Fibroblast of pulmonary artery (primary cell): ENCODE data around the gene PLK5.

Experiments
- DNase-seq: peaks from one replicate; pipeline ENCODE4 v3.0.0-alpha.2; 2010; ENCODE audit warnings: low read depth
- H3K4me3 ChIP-seq: replicated peaks from 2 replicates; pipeline ENCODE4 v1.5.1; 2011; ENCODE audit warnings: low read depth, mild to moderate bottlenecking, control low read depth, low read length, moderate library complexity
- TF ChIP-seq, protein P1 (sequence below): IDR thresholded peaks from 2 replicates; pipeline ENCODE4 v1.5.1; 2011; ENCODE audit warnings: mild to moderate bottlenecking, control low read depth, low read length, inconsistent platforms; ENCODE audit errors: missing control alignments

PLK5 gene

GRCh38 chr19:1481893-1482360 is 42.0 kb upstream of the PLK5 start:
- no peak overlapping the region for H3K4me3 ChIP-seq
- TF ChIP-seq, protein P1, sequence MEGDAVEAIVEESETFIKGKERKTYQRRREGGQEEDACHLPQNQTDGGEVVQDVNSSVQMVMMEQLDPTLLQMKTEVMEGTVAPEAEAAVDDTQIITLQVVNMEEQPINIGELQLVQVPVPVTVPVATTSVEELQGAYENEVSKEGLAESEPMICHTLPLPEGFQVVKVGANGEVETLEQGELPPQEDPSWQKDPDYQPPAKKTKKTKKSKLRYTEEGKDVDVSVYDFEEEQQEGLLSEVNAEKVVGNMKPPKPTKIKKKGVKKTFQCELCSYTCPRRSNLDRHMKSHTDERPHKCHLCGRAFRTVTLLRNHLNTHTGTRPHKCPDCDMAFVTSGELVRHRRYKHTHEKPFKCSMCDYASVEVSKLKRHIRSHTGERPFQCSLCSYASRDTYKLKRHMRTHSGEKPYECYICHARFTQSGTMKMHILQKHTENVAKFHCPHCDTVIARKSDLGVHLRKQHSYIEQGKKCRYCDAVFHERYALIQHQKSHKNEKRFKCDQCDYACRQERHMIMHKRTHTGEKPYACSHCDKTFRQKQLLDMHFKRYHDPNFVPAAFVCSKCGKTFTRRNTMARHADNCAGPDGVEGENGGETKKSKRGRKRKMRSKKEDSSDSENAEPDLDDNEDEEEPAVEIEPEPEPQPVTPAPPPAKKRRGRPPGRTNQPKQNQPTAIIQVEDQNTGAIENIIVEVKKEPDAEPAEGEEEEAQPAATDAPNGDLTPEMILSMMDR, result no peak
- no peak for DNase-seq

DNA sequence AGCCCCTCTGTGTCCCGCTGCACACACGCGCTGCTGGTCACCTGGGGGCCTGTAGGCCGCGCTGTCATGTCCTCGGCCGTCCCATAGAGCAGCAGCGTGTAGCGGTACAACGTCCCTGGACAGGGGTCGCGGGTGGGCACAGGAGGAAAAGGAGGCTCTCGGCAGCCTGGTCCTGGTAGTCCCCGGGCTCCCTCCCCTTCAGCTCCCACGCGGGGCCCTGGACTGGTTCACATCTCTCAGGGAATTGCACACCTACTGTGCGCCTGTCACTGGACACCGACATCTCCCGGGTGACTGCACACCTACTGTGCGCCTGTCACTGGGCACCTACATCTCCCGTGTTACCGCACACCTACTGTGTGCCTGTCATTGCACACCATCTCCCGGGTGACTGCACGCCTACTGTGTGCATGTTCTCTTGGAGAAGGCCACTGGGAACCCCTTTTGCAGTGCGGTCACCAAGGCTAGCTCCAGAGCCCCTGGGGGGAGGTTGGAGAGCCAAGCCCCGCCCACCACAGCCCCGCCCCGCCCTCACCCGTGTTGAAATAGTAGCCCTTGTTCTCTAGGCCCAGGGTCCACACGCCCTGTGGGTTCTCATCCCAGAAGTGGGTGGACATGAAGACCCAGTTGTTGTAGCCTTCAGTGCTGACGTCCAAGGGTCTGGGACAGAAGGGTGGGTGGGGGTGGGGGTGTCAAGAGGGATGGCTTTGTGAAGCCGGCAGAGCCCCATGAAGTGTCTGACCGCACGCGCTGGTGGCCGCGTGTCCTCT is 41.3 kb upstream of the PLK5 start:
- no peak for DNase-seq
- H3K4me3 ChIP-seq, result no peak overlapping the region
- TF ChIP-seq, protein P1, result no peak

DNA sequence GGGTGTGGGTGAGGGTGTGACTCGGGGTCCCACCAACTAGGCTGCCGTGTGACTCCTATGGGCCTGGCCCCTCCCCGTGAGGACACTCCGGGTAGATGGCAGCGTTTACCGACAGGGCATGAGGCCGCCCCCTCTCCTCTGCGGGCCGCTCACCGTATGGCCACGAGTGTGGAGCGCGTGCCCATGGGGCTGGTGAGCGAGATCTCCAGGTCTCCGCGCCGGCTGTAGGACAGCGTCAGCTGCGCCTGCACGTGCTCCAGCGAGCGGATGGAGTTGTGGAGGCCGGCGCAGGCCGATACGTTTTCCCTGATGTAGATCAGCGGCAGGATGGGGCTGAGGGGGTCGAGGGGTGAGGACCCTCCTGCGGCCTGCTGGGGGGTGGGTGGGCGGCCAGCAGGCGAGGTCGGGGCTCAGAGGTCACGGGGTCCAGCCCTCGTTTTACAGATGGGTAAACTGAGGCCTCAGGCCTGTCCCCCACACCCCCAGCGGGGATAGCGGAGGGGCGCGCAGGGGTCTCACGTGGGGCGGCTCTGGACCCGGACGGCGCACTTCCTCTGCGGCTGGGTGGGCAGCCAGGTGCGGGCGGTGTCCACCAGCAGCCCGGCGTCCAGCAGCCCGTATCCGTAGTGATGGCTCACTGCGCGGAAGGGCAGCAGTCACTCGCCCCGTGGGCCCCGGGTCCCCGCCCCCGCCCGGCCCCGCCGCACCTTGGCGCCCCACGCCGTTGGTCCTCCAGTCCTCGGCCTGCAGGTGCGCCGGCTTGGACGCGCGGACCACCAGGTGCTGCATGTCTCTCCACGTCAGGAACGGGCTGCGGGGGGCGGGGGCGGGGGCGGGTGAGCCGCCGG is 40.5 kb upstream of the PLK5 start:
- TF ChIP-seq, protein P1, result no peak
- H3K4me3 ChIP-seq, result no peak overlapping the region
- DNase-seq, result no peak

GRCh38 chr19:1483979-1484428 is 39.9 kb upstream of the PLK5 start:
- H3K4me3 ChIP-seq, result no peak overlapping the region
- DNase-seq, result no peak
- TF ChIP-seq, protein P1, result no peak

GRCh38 chr19:1486720-1487575 is 36.9 kb upstream of the PLK5 start:
- TF ChIP-seq, protein P1, result no peak
- DNase-seq, result no peak
- no peak overlapping the region for H3K4me3 ChIP-seq

DNA sequence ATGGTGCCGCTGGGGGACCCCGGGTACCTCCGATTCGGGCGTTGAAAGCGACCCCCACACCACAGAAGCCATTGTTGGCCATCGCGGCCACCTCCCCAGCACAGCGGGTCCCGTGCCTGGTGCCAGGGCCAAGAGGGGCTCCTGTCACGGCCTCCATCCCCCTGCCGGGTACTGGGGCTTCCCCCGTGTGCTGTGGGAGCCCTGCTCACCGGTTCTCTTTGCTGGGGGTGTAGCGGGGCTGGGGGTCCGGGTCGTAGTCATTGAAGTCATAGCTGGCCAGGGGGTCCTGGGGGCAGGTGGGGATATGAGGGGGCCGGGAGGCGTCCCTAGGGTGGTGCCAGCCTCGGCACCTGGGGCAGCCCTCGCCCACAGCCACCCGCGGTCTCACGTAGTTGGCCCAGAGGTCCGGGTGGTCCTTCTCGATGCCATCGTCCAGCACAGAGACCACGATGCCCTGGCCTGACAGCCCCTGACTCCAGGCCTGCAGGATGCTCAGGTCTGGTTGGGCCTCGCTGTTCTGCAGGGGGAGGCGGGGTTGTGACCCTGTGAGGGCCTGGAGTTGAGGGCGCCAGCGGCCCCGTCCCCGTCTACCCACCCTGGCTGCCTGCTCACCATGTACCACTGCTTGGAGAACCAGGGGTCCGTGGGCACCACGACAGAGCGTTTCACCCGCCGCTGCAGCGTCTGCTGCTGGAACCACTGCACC is 36.1 kb upstream of the PLK5 start:
- DNase-seq, result no peak
- TF ChIP-seq, protein P1, result no peak
- H3K4me3 ChIP-seq, result no peak overlapping the region
